Hepatocyte (in vitro differentiated cells): ENCODE results near the gene BCL2.

ENCODE experiments used
- CTCF ChIP-seq: fragments of 200-600 bp; sonication (generic); IDR thresholded peaks from 2 replicates; pipeline ENCODE4 v1.5.1; 2016; ENCODE audit warnings: antibody characterized with exemption, mild to moderate bottlenecking; ENCODE audit not compliant: poor library complexity
- EZH2 ChIP-seq: fragments of 200-600 bp; sonication (generic); IDR thresholded peaks from 2 replicates; pipeline ENCODE4 v1.6.1; 2016; ENCODE audit warnings: antibody characterized with exemption, mild to moderate bottlenecking, borderline replicate concordance
- EZH2phosphoT487 ChIP-seq: fragments of 200-600 bp; sonication (generic); IDR thresholded peaks from one replicate; pipeline ENCODE4 v1.6.1; 2018; ENCODE audit warnings: antibody characterized with exemption, mild to moderate bottlenecking, low read depth, moderate library complexity; ENCODE audit not compliant: unreplicated experiment, severe bottlenecking

DNA sequence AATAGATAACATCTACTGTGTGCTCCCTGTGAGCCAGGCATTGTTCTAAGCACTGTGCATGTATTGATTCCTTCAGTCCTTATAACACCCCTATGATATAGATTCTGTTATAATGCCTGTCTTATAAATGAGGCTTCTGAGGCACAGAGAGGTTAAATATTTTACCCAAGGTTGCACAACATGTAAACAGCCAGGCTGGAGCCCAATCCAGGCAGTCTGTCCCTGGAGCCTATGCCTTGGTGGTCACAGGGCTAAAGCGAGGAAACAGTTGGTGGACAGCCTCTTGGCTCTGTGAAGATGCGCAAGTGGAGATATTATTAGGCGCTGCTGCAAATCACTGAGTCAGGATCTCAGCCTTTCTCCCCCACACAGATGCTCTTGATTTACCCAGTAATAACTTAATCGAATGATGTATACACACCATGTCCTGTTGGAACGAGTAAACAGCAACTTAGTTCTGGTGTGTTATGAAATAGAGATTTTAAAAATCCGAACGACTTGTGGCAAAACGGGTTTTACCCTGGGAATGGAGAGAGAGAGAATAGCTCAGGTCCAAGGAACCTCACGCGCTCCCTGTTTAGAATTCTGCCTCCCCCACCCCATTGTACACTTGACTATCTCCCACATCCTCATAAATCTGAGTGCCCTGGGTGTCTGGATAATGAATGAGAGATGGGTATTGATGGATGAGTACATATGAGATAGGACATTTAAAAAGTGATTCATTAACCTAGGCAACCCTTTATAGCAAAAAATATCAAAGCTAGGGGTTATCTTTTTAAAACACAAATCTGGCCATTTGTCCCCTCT lies 231.9 kb downstream of the BCL2 start:
- no peak for TF ChIP-seq CTCF
- no peak for TF ChIP-seq EZH2
- no peak for TF ChIP-seq EZH2phosphoT487
